Measurements from ENCODE around the gene EEF1G. TPM values are rescaled to one million over a fixed set of nuclear protein-coding genes. Genes with fewer than 3 reads are reported as not detected.
"Not testable (repeated sequence)": the region's sequence is repeated elsewhere in the genome, so short reads cannot be mapped to it uniquely, and the experiment has no call there.

EEF1G gene
- total RNA-seq, 2 experiments from 2014 or later = 1,986 to 2,351 TPM

DNA sequence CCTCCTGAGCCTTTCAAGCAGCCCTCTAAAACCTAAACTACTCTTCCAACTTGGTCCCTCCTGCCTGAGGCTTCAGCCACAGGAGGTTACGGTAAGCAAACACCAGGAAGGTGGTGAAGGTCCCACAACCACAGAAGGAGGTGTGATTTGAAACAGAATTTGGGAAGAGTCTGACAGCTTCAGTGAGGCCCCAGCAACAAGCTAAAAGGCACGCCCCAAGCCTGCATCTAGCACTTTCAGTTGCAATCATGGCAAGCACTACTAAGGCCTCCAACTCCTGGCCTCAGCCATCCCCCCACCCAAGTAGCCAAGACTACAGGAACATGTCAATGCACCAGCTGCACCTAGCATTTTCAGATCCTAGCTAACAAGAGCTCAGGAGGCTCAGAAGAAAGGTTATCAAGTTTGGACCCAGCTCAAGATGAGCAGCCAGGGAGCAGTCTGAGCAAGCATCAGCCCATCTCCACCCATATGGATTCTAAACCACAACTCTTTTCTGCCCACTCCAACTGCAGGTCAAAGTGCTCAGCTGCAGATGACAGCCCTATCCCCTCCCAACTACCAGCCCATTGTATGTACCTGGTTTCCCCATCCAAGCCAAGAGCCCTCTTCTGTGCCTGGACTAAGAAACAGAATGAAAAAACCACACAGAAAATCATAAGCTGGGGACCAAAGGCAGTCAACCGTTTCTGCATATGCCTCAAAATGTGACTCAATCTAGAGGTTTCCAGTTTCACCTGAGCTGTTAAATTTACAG, 16.6 kb downstream of the EEF1G start:
- intact Hi-C loops (cut with DNase I, micrococcal nuclease) = loop anchor here (1.0 to 10.0 kb wide), 11 partner anchors 14 to 1572 kb away; partner anchors contain the start of genes EEF1G (in 2 of the 2), EML3 (in 1 of the 2) and ROM1 (in 1 of the 2)
- H3K27me3 Mint-ChIP-seq = no peaks in the 10 kb centered on the region
- POLR2A ChIA-PET = interaction anchor here (0.7 to 2.3 kb wide), 14 partner anchors 9 to 299 kb away, joined by 3 to 16 read pairs (median 7); partner anchors contain the start of genes AHNAK, C11orf98, CSKMT and EEF1G
- H3K27ac Mint-ChIP-seq = peak overlapping the region; percentile 92
- peaks cover 53% of the 10 kb centered on the region for H3K36me3 Mint-ChIP-seq (ENCODE audit: low read depth)
- ATAC-seq = peak; percentile 46
- no peaks in the 10 kb centered on the region for H3K9me3 Mint-ChIP-seq (ENCODE audit: low read depth)
- CTCF ChIA-PET = interaction anchor here (0.6 to 5.2 kb wide), 18 partner anchors 9 to 221 kb away, joined by 3 to 56 read pairs (median 4); partner anchors contain the start of genes AHNAK and TUT1
- H3K4me1 Mint-ChIP-seq = peaks cover 96% of the 10 kb centered on the region
- peak overlapping the region; percentile 54 for H3K4me3 Mint-ChIP-seq
- peak; percentile 84 for DNase-seq

DNA sequence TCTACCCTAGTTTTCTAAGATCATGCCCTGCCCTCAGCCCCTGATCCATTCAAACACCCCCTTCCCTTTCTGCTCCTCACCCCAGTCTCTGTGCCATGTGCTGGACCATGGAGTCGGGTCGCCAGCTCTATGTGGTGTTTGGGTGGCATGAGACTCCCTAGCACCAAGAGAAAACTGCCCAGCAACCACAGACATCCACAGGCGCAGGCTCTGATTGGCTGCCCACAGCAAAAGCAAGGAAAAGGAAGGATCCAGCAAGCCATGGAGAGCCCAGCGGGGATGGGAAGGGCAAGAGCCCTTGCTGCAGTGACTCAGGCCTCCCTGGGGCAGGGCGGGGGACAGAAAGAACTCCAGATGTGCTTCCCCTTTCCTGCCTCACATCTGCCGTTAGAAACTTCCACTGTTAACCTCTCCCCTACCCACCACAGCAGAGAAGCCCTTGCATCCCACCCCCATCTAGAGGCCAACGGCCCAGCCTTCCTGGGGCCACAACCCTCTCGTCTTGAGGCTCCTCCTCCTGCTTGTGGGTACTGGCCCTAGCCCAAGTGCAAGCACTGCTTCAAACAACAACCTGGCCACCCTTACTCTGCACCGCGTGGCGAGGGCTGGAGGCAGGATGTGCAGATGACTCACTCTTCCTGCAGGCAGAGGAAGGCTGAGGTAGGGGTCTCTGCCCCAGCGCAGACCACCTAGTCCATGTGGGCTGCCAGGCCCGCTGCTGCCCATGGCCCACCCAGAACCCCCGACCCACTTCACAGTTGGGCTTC, 17.4 kb downstream of the EEF1G start:
- DNase-seq (peak; percentile 92), ATAC-seq (peak; percentile 65)
- H3K9me3 Mint-ChIP-seq (ENCODE audit: low read depth) = no peaks in the 10 kb centered on the region
- peaks cover 98% of the 10 kb centered on the region for H3K4me1 Mint-ChIP-seq
- H3K27ac Mint-ChIP-seq = peak overlapping the region; percentile 92
- peaks cover 48% of the 10 kb centered on the region for H3K36me3 Mint-ChIP-seq (ENCODE audit: low read depth)
- intact Hi-C loops (cut with DNase I, micrococcal nuclease) = loop anchor here (1.0 to 10.0 kb wide), 10 partner anchors 13 to 1571 kb away; partner anchors contain the start of genes EEF1G (in 2 of the 2), EML3 (in 1 of the 2) and ROM1 (in 1 of the 2)
- H3K4me3 Mint-ChIP-seq = peak overlapping the region; percentile 54
- ChIA-PET CTCF (interaction anchor here (0.6 to 7.4 kb wide), 22 partner anchors 8 to 197 kb away, joined by 3 to 56 read pairs (median 6); partner anchors contain the start of genes AHNAK and TUT1), POLR2A (interaction anchor here (0.6 to 2.5 kb wide), 14 partner anchors 8 to 299 kb away, joined by 3 to 16 read pairs (median 7); partner anchors contain the start of genes AHNAK, C11orf98, CSKMT and EEF1G)
- no peaks in the 10 kb centered on the region for H3K27me3 Mint-ChIP-seq

DNA sequence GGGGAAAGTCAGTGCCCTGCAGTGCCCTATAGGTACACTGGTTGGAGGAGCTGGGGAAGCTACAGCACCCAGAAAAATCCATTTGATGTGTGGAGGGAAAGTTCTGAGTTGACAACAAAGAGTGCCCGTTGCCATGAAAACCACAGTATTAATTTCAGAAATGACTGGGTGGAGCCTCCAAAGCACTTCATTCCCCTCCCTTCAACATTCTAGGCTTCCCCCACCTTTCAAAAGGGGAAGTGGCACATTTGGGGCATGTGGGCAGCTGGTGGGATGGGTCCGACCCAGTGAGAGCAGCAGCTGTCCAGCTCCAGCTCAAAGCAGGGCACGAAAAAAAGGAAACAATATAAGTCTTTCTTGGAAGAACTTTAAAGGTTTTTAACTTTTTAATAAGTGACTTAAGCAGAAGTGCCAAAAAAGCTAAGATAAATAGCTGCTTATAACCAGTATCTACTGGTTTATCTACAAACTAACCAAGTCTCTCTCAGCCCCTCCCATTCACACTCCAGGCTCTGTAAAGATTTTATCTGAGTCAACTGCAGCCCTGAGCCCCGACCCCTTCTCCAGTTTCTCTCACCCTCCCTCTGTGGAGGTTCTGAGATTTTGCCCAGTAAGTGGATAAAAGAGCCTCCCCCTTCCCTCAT, 18.1 kb downstream of the EEF1G start:
- ATAC-seq = peak; percentile 10
- intact Hi-C loops (cut with DNase I, micrococcal nuclease) = loop anchor here (1.0 to 10.0 kb wide), 10 partner anchors 12 to 1571 kb away; partner anchors contain the start of genes EEF1G (in 2 of the 2), EML3 (in 1 of the 2) and ROM1 (in 1 of the 2)
- H3K36me3 Mint-ChIP-seq (ENCODE audit: low read depth) = peaks cover 41% of the 10 kb centered on the region
- H3K27ac Mint-ChIP-seq = peak overlapping the region; percentile 92
- peak; percentile 67 for DNase-seq
- H3K4me3 Mint-ChIP-seq = peak overlapping the region; percentile 54
- no peaks in the 10 kb centered on the region for H3K27me3 Mint-ChIP-seq
- H3K4me1 Mint-ChIP-seq = peaks cover 98% of the 10 kb centered on the region
- CTCF ChIA-PET = interaction anchor here (0.6 to 7.4 kb wide), 10 partner anchors 9 to 131 kb away, joined by 3 to 42 read pairs (median 4); partner anchors contain the start of genes AHNAK and TUT1
- H3K9me3 Mint-ChIP-seq (ENCODE audit: low read depth) = no peaks in the 10 kb centered on the region
- POLR2A ChIA-PET = interaction anchor here (0.6 to 2.5 kb wide), 7 partner anchors 12 to 286 kb away, joined by 3 to 12 read pairs (median 4); partner anchors contain the start of genes C11orf98, CSKMT, EEF1G and HNRNPUL2

DNA sequence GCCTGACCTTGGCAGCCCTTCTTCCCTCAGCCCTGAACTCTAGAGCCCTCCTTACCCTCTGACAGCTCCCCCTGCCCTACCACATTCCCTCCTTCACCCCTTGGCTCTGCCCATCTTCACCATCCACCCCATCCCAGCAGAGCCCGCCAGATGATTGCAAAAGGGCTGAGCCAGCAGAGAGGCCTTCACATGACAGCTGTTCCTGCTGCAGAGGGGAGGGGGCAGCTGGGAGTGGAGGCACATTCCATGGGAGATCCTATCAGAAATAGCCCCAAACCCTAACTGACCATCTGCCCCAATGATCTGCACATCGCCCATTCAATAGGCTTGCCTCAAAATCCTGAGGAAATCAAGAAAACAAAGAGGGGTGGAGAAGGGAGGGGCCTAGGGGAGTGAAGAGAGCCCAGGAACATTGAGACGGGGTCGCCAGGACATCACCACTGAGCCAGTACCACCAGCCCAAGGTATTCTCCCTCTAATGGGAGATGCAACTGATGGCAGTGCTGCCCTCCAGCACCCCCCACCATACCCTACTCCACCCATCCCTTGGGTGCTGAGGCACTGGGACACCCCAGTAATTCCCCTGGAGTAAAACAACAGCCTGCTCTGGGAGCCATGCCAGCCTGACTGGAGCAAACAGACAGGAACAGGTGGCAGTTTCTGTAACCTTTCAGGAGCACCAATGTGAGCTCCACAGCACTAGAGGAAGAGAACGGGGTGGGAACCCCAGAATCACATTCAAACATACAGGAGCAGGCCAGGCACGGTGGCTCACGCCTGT, 19.1 kb downstream of the EEF1G start:
- CTCF ChIA-PET = interaction anchor here (1.4 to 7.4 kb wide), 3 partner anchors 11 to 130 kb away, joined by 8 to 42 read pairs (median 11); partner anchors contain the start of gene TUT1
- H3K27me3 Mint-ChIP-seq = no peaks in the 10 kb centered on the region

DNA sequence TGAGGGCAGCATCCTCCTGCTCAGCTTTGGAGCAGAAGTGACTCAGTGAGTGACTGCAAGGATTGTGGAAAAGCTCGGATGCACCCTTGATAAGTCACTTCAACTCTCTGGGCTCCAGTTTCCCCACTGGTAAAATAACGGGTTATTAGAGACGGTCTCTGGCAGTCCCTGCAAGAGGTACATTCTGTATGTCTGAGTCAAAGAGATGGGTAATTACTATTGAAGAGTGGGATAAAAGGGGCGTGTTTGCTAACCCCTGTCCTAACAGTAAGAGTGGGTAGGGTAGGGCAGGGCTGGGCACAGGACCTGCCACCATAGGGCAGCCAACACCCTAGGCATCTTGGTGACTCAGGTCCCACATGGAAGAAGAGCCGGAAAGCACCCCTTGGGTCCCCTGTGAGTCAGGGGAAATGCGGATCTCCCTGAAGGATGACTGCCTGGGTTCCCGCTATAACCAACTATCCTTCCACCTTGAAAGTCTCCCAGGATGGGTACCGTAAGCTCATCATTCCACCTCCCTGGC, 19.8 kb downstream of the EEF1G start:
- CTCF ChIA-PET = interaction anchor here (7.4 kb wide), 1 partner anchor 129 kb away, joined by 42 read pairs; no protein-coding TSS in a partner anchor
- DNase-seq = no peak
- Mint-ChIP-seq H3K27ac (peak overlapping the region; percentile 43), H3K4me1 (peaks cover 90% of the 10 kb centered on the region), H3K36me3 (ENCODE audit: low read depth) (peaks cover 25% of the 10 kb centered on the region), H3K27me3 (no peaks in the 10 kb centered on the region), H3K9me3 (ENCODE audit: low read depth) (no peaks in the 10 kb centered on the region), H3K4me3 (no peak overlapping the region)
- intact Hi-C loops (cut with DNase I, micrococcal nuclease) = loop anchor here (2.0 to 10.0 kb wide), 2 partner anchors 47 to 1569 kb away; partner anchors contain the start of gene MTA2 (in 1 of the 2)
- POLR2A ChIA-PET = interaction anchor here (2.5 to 3.3 kb wide), 2 partner anchors 11 to 38 kb away, joined by 12 to 26 read pairs; partner anchors contain the start of gene TUT1
- ATAC-seq = no peak

More for the DNA sequence above, 19.1 kb downstream of the EEF1G start:
- H3K9me3 Mint-ChIP-seq (ENCODE audit: low read depth) = no peaks in the 10 kb centered on the region
- H3K4me1 Mint-ChIP-seq = peaks cover 96% of the 10 kb centered on the region
- peaks cover 31% of the 10 kb centered on the region for H3K36me3 Mint-ChIP-seq (ENCODE audit: low read depth)
- H3K4me3 Mint-ChIP-seq = peak overlapping the region; percentile 42
- POLR2A ChIA-PET = interaction anchor here (1.0 to 2.5 kb wide), 3 partner anchors 11 to 110 kb away, joined by 3 to 12 read pairs (median 3); partner anchors contain the start of genes C11orf98, CSKMT and TUT1
- ATAC-seq (no peak), DNase-seq (no peak)
- peak overlapping the region; percentile 92 for H3K27ac Mint-ChIP-seq
- intact Hi-C loops (cut with DNase I, micrococcal nuclease) = loop anchor here (5.0 to 10.0 kb wide), 4 partner anchors 58 to 1570 kb away; partner anchors contain the start of genes EML3 (in 1 of the 2) and ROM1 (in 1 of the 2)

DNA sequence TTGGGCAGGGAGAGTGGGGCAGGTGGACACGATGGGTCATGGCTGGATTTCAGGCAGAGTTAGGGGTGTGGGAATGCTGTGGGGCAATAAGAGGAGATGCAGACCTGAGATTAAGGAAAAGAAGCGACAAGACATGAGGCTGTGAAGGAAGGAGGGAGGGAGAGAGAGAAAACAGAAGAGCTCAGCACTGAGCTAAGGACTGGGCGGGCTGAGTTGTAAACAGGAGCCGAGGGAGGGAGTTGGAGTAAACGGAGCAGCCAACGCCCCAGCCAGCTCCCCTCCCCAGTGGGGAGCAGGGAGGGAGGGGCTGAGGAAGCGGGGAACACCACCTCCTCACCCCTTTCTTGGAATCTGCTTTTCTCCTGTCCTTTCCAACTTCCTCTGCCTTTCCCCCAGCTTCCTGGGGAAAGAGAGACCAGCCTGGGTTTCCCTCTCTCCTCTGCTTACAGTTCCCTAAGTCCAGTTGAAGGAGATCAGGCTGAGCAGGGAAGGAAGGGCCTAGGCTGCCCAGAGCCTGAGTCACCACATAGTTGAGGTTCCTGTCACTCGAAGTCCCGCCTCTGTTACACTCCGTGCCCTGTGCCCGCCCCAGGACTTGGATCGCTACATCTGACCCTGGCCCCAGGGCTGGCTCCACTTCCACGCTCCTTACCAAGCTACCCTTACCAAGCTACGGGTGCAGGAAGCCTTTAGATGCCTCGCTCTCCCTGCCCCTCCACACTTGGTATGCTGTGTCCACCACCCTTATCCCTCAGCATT, 20.4 kb downstream of the EEF1G start:
- ATAC-seq (peak; percentile 7), DNase-seq (peak; percentile 61)
- intact Hi-C loops (cut with DNase I, micrococcal nuclease) = loop anchor here (2.0 to 10.0 kb wide), 2 partner anchors 48 to 1568 kb away; partner anchors contain the start of gene MTA2 (in 1 of the 2)
- Mint-ChIP-seq H3K9me3 (ENCODE audit: low read depth) (no peaks in the 10 kb centered on the region), H3K36me3 (ENCODE audit: low read depth) (peaks cover 21% of the 10 kb centered on the region), H3K4me3 (peak overlapping the region; percentile 17), H3K4me1 (peaks cover 84% of the 10 kb centered on the region), H3K27ac (peak overlapping the region; percentile 74), H3K27me3 (no peaks in the 10 kb centered on the region)
- POLR2A ChIA-PET = interaction anchor here (0.9 to 3.3 kb wide), 3 partner anchors 11 to 288 kb away, joined by 3 to 26 read pairs (median 9); no protein-coding TSS in a partner anchor
- CTCF ChIA-PET = interaction anchor here (0.7 to 7.4 kb wide), 5 partner anchors 9 to 341 kb away, joined by 3 to 42 read pairs (median 3); partner anchors contain the start of gene TUT1

DNA sequence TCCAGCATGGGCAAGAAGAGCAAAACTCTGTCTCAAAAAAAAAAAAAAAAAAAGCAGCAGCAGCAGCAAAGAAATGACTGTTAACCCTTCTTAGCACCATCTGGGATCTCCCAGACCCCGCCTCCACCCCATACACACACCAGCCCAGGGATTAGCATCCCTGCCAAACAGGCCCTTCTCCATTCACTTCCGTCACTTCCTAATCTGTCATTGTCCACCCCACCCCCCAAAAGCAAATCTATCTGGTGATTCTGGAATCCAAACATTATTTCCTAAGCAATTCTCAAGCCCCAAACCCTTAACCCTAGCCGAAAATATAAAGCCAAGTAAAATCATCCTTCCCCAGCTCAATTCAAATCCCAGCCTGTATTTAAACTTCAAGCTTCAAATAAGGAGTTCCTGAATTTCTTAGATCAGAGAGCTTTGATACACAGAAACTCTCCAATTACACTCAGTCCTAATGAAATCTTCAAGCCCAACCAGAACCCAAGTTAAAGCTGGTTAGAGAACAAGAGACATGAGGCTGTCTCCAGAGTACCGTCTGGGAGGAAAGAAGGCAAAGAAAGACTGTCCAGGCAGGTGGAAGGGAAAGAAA, 21.1 kb downstream of the EEF1G start:
- Mint-ChIP-seq H3K4me3 (peak overlapping the region; percentile 17), H3K36me3 (ENCODE audit: low read depth) (peaks cover 17% of the 10 kb centered on the region), H3K27me3 (peaks cover 3% of the 10 kb centered on the region), H3K27ac (peak overlapping the region; percentile 74), H3K9me3 (ENCODE audit: low read depth) (no peaks in the 10 kb centered on the region), H3K4me1 (peaks cover 84% of the 10 kb centered on the region)
- CTCF ChIA-PET = interaction anchor here (0.6 to 7.4 kb wide), 12 partner anchors 8 to 341 kb away, joined by 3 to 42 read pairs (median 4); partner anchors contain the start of gene TUT1
- peak; percentile 47 for DNase-seq
- intact Hi-C loops (cut with DNase I, micrococcal nuclease) = loop anchor here (2.0 to 10.0 kb wide), 2 partner anchors 48 to 1568 kb away; partner anchors contain the start of gene MTA2 (in 1 of the 2)
- no peak for ATAC-seq
- POLR2A ChIA-PET = interaction anchor here (0.8 to 3.3 kb wide), 10 partner anchors 8 to 329 kb away, joined by 3 to 26 read pairs (median 4); partner anchors contain the start of genes B3GAT3, EEF1G and TUT1

DNA sequence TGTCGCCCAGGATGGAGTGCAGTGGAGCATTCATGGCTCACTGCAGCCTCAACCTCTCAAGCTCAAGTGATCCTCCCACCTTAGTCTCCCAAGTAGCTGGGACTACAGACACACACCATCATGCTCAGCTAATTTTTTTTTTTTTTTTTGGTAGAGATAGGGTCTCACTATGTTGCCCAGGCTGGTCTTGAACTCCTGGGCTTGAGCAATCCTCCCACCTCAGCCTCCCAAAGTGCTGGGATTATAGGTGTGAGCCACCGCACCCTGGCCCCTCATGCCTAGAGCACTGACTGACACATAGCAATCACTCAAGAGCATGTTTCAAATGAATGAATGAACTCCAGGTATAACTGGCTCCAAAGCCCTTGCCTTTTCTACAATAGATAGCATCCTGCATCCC, 23.2 kb downstream of the EEF1G start:
- POLR2A ChIA-PET = interaction anchor here (0.6 kb wide), 1 partner anchor 291 kb away, joined by 4 read pairs; no protein-coding TSS in a partner anchor
- H3K36me3 Mint-ChIP-seq (ENCODE audit: low read depth) = peaks cover 13% of the 10 kb centered on the region
- H3K27ac Mint-ChIP-seq; H3K9me3 Mint-ChIP-seq (ENCODE audit: low read depth); H3K4me3 Mint-ChIP-seq; ATAC-seq; DNase-seq; H3K27me3 Mint-ChIP-seq: not testable (repeated sequence)
- peaks cover 71% of the 10 kb centered on the region for H3K4me1 Mint-ChIP-seq
- CTCF ChIA-PET = interaction anchor here (0.9 to 7.4 kb wide), 7 partner anchors 8 to 126 kb away, joined by 3 to 42 read pairs (median 4); no protein-coding TSS in a partner anchor
- intact Hi-C loops (cut with DNase I, micrococcal nuclease) = loop anchor here in 1 of 2 experiments (10.0 kb wide), 1 partner anchor 1566 kb away; no protein-coding TSS in a partner anchor

All from activated CD4-positive, alpha-beta T cell treated with anti-CD3 and anti-CD28 coated beads for 36 hours (primary cell).